22Rv1 (cell line): ENCODE data around the gene HAGH.

Experiments
- CTCF ChIP-seq: fragments of 450-650 bp; IDR thresholded peaks from 2 replicates; pipeline ENCODE4 v1.5.1; 2017; ENCODE audit warnings: mild to moderate bottlenecking
- ZFX ChIP-seq: fragments of 450-650 bp; IDR thresholded peaks from 2 replicates; pipeline ENCODE4 v1.6.1; 2017; ENCODE audit warnings: antibody characterized with exemption, borderline replicate concordance

GRCh38 chr16:1781254-1781653, 45.4 kb downstream of the HAGH start:
- TF ChIP-seq CTCF, result no peak
- TF ChIP-seq ZFX, result no peak
